HG03064 (cell line): ENCODE results near the gene NDUFV2.
A peak's percentile ranks its signal among the peaks of the same experiment; 100 is the strongest.
"Not testable (repeated sequence)": the region's sequence is repeated elsewhere in the genome, so short reads cannot be mapped to it uniquely, and the experiment has no call there.

ENCODE experiments used
- ATAC-seq: cut with Tn5 transposase; IDR thresholded peaks from one replicate; pipeline ENCODE4 v1.9.1; 2021; ENCODE audit warnings: low read depth; ENCODE audit not compliant: unreplicated experiment

The NDUFV2 gene

GRCh38 chr18:9088727-9089126 lies 13.8 kb upstream of the NDUFV2 start:
- not testable (repeated sequence) for ATAC-seq

DNA sequence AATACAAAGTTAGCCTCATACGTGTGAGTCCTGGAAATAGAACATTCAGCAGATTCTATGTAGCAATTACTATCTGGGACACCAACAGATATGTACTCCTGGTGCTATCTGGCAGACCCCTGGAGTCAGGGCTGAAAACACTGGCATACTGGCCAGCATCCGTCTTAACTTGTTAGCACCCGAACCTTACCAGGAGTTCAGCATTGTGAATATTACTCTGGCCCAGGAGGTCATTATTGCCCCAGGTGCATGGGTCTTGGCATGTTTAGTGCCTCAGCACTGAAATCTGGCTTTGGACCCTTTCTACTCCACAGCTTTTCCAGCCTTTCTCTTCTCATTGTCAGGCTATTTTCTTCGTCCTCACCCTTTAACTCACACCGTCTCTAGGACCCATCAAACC lies 11.9 kb upstream of the NDUFV2 start:
- ATAC-seq: no peak

DNA sequence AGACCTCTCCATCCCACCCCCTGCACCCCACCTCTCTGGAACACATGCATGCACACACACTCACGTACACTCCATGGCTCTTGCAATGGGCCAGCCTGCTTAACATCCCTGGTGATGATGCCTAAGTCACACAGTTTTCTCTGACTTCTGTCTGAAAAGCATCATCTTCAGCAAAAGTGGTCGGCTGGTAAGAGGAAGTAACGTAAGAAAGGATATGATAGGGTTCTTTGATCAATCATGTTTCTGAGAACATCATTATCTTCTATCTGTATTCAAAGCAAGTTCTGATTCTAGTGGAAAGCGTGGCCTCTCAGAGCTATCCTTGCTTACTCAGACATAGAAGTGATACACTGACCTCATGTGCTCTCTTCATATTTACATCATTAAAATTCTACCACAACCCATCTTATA lies 11.4 kb upstream of the NDUFV2 start:
- no peak for ATAC-seq

DNA sequence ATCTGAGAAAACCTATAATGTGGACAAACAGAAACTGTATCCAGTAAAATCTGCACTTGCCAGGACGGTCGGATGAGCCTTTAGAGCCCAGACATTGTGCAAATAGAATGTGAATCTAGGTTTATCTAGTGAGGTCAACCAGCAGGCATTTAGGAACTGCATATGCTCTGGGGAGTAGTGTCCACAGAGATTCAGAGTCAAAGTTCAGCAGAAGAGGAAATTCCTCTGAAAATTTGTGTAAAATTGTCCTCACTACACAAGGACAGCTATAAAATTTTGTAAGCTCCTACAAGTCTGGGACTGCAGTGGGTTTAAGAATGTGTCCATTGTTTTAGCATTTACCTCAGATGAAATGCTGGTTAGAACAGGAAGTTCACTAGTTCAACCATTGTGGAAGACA lies 9.8 kb upstream of the NDUFV2 start:
- no peak for ATAC-seq

DNA sequence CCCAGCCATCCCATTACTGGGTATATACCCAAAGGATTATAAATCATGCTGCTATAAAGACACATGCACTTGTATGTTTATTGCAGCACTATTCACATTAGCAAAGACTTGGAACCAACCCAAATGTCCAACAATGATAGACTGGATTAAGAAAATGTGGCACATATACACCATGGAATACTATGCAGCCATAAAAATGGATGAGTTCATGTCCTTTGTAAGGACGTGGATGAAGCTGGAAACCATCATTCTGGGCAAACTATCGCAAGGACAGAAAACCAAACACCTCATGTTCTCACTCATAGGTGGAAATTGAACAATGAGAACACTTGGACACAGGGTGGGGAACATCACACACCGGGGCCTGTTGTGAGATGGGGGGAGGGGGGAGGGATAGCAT lies 9.4 kb upstream of the NDUFV2 start:
- ATAC-seq: not testable (repeated sequence)

DNA sequence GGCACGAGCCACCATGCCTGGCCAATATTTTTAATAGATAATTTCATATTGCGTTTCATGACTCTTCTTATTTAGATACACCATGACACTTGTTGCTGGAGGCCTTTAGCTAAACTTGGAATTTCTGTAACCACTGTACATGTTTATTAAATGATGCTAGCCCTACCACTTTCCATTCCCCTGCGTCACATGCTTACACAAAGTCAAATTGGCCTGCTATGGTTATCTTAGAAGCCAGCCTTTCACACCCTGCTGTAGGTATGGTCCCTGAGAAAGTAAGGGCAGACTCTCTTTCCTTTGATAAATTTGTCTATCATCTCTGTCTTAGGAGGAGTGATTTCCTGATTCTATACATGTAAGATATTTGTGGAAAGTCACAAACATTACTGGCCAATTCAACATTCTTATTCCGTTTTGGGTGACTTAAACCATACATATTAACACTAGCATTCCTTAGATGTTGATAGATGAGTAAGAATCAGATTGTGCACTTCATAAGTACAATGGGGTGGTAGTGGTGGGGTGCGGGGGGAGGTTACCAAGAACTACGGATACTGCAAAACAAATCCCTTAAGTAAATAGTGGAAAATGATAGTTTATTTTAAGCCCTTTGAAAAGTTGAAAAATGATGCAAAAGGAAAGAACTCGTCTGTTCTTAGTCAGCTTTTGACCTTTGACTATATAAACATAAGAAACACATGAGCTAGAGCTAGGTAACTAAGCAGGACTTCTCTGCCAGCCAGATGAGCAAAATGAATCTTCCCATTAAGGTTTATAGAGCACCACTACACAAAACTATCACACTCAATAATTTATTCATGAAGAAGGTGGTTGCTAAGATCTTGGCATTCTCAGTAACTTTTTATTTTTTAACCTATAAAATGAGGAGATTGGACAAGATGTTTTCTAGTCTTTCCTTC lies 7.9 kb upstream of the NDUFV2 start:
- ATAC-seq: no peak

DNA sequence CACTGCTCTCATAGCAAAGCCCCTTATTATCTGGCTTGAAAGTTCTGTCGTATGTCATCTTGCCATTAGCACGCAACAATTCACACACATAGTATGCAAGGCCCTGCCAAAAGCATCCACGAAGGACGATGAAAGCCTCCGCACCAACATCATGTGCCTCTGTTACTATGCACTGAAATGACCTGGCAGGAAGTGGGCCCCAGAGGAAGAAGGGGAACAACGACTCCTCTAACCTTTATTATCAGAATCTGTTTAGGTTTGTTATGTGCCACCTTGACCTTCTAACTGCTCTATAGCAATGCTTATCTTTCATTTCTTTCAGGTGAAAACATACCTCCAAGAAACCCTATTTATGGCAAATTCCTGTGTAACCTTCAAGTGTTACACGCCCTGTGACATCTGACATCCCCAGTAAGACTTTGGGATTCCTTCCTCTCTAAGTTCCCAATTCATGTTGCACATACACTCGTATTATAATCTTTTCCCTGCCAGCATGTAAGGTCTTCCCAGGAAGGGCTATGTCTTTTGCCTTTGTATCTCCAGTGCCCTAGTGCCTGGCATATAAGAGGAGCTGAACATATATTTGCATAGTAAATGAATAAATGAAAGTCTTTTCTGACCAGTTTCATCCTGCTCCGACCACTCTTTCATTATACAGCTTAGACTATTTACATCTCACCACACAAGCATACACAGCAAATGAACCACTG lies 7.0 kb upstream of the NDUFV2 start:
- ATAC-seq: peak; percentile 77

- ATAC-seq: no peak
Measured at GRCh38 chr18:9096007-9096371, 6.5 kb upstream of the NDUFV2 start.

DNA sequence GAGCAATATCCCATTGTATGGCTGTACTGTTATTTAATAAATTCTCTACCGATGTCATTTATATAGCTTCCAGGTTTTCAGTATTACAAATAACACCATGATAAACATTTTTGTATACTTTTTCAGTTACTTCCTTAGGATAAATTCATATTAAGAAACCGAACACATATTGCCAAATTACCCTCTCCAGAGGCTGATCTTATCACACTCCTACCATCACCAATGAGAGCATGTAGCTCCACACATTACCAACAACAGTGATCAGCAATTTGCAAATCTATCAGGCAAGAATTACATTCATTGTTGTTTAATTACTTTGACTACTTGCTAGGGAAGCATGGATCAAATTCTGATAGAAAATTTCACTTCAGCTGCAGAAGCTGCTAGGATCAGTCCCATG lies 5.8 kb upstream of the NDUFV2 start:
- ATAC-seq: no peak

DNA sequence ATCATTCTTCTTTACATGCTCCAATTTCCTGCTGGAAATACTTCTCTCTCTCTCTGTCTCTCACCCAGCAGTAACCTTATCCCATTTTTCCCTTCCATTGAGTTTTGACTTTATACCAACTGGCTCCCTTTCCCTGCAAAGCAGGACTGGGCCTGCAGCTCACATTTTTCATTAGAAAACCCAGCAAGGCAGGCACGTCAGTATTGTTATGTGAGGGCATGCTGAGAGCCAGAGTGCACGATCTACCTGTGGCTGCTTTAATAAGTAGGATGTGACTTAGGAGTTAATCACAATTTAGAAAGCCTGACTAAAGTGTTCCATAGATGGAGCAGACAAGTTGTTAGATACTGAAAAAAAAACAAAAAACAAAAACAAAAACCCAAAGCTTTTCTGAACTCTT lies 5.2 kb upstream of the NDUFV2 start:
- ATAC-seq: no peak

DNA sequence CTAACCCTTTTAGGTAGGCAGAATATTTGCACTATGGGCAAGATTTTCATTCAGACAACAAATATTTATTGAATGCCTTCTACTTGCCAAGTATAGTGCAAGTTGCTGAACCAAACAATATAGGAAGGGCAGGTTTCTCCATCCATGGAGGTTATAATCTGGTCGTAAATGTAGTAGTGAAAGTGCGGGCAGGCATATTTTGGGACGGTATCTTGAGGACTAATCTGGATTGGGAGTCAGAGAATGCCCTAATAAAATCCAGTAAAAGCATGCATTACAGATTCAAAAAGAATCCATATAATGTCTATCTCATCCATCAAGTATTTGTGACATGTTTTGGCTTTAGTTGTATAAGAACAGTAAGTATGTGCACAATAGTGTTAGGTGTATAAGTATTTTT lies 1.7 kb upstream of the NDUFV2 start:
- no peak for ATAC-seq

GRCh38 chr18:9101730-9102507 lies 580 bp upstream of the NDUFV2 start:
- ATAC-seq: no peak

- no peak for ATAC-seq
Measured at GRCh38 chr18:9103376-9103873, 926 bp downstream of the NDUFV2 start.

- ATAC-seq: no peak
Measured at GRCh38 chr18:9104244-9104901, 1.9 kb downstream of the NDUFV2 start.

DNA sequence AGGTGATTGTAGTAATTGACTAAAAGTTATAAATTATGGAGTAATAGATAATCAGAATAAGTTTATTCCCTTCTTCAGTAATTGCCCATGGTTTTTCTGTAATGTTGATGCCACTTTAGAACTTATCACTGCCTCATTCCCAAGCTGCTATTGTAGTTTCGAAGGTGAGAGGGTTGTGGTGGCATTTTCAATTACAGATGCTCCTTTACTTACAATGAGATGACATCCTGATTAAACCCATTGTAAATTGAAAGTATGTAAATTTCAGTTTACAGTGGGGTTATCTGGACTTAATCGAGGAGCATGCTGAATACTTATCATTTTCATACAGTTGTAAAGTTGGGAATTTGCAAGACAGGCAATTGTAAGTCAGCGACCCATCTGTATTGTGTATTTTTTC lies 2.9 kb downstream of the NDUFV2 start:
- ATAC-seq: no peak

DNA sequence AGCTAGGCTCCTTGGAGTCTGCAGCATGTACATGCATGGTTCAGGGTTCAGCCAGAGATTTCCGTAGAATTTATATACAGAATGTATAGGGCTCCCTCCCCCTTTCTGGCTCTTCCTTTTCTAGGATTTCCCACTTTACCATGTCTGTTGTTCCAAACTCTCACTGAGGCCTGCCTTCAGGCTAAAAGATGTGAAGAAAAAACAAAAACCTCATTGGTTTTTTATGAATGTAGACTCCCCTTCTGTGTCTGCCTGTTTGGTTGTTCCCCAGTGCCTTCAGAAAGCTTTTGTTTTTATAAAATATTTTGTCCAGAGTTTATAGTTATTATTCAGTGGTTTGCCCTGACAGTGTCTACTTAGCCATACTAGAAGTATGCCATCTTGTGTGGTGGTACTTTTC lies 3.6 kb downstream of the NDUFV2 start:
- no peak for ATAC-seq

DNA sequence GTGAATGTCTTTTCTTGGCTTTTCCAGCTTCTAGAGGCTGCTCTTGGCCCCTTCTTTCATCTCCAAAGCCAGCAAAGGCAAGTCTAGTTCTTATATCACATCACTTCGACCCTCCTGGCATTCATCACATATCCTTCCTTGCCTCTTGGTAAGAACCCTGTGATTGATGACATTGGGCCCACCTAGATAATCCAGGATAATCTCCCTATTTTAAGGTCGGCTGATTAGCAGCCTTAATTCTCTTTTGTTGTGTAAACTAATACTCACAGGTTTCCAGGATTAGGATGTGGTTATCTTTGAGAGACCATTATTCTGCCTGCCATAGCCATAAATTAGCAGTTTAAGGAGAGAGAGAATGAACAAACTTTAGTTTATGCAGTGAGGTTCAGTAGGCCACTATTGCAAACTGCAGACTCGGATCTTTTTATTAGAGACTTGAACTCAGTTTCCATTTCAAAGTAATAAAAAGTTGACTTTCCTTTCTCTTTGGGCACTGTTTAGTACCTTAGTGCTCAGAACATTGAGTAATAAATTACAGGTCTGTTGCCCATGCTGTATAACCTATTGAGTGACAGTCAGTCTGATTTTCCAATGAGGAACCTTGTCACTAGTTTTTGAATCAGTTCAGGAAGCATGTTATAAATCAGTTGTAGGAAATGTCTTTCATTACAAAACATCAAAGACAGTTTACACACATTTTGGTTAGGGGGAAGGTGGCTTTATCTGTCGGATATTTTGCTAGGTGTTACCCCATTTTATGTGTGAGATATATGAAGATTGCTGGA lies 4.5 kb downstream of the NDUFV2 start:
- ATAC-seq: no peak

GRCh38 chr18:9108911-9109310 lies 6.4 kb downstream of the NDUFV2 start:
- ATAC-seq: no peak

GRCh38 chr18:9109523-9109922 lies 7.0 kb downstream of the NDUFV2 start:
- ATAC-seq: no peak
